IMR-90 (cell line): ENCODE data around the gene CORO1C. TPM values are rescaled to one million over a fixed set of nuclear protein-coding genes. Genes with fewer than 3 reads are reported as not detected.

ENCODE experiments used
- ATAC-seq: fragments of 200-7000 bp; cut with Tn5 transposase; 2 replicates; pipeline ENCODE4 v1.9.1; 2020; ENCODE audit warnings: low read depth, mild to moderate bottlenecking, moderate library complexity
- BruUV-seq: library from RNA; stranded (reverse); fragments of 400-500 nt; replicated peaks from 2 replicates; lab custom pipeline; 2021; lab: Mats Ljungman, UMichigan
- CTCF ChIA-PET: fragments of 300-600 bp; formaldehyde crosslinking; extraction: SDS; loops from one replicate; lab custom pipeline; 2021; ENCODE audit warnings: antibody characterized with exemption; lab: Yijun Ruan, JAX
- POLR2A ChIA-PET: fragments of 300-600 bp; sonication (Branson Sonifier 250); formaldehyde crosslinking; loops from one replicate; lab custom pipeline; 2022; ENCODE audit warnings: antibody characterized with exemption; ENCODE audit not compliant: unreplicated experiment; lab: Charles Lee
- DNase-seq: peaks from one replicate; pipeline ENCODE4 v3.0.0; 2013
- H2AFZ ChIP-seq: replicated peaks from 2 replicates; pipeline ENCODE3; 2013; ENCODE audit warnings: low read length, mild to moderate bottlenecking; ENCODE audit not compliant: poor library complexity
- H2AK5ac ChIP-seq: 2 replicates; pipeline ENCODE4 v1.6.1; 2013; ENCODE audit warnings: low read depth, low read length, inconsistent platforms
- H2AK9ac ChIP-seq: replicated peaks from 2 replicates; pipeline ENCODE3; 2013; ENCODE audit warnings: mild to moderate bottlenecking, low read depth, low read length, moderate library complexity; ENCODE audit not compliant: poor library complexity
- H2BK120ac ChIP-seq: 2 replicates; pipeline ENCODE4 v1.6.1; 2013; ENCODE audit warnings: low read depth, low read length, inconsistent platforms
- H2BK15ac ChIP-seq: 3 replicates; pipeline ENCODE4 v1.6.1; 2013; ENCODE audit warnings: low read depth, low read length, inconsistent platforms
- H2BK20ac ChIP-seq: 2 replicates; pipeline ENCODE4 v1.6.1; 2013; ENCODE audit warnings: low read depth, mild to moderate bottlenecking, inconsistent platforms, low read length, moderate library complexity
- H2BK5ac ChIP-seq: 2 replicates; pipeline ENCODE4 v1.6.1; 2013; ENCODE audit warnings: mild to moderate bottlenecking, low read depth, low read length, inconsistent platforms; ENCODE audit not compliant: poor library complexity, severe bottlenecking
- H3K14ac ChIP-seq: replicated peaks from 2 replicates; pipeline ENCODE4 v1.6.1; 2013; ENCODE audit warnings: low read depth, low read length, inconsistent platforms
- H3K18ac ChIP-seq: 2 replicates; pipeline ENCODE4 v1.6.1; 2013; ENCODE audit warnings: low read depth, low read length, control low read depth
- H3K23ac ChIP-seq: 2 replicates; pipeline ENCODE4 v1.6.1; 2013; ENCODE audit warnings: low read depth, low read length, inconsistent platforms
- H3K27ac ChIP-seq: 2 replicates; pipeline ENCODE4 v1.5.1; 2013; ENCODE audit warnings: mild to moderate bottlenecking, control low read depth, low read length; ENCODE audit not compliant: insufficient read depth
- H3K27me3 ChIP-seq: 2 replicates; pipeline ENCODE4 v1.6.1; 2013; ENCODE audit warnings: low read length; ENCODE audit not compliant: control insufficient read depth, insufficient read depth
- H3K36me3 ChIP-seq: 2 replicates; pipeline ENCODE4 v1.6.1; 2013; ENCODE audit warnings: low read length, mixed read lengths; ENCODE audit not compliant: control insufficient read depth, insufficient read depth
- H3K4ac ChIP-seq: 2 replicates; pipeline ENCODE4 v1.6.1; 2013; ENCODE audit warnings: low read depth, low read length, inconsistent platforms
- H3K4me1 ChIP-seq: 2 replicates; pipeline ENCODE4 v1.6.1; 2013; ENCODE audit warnings: low read length, mixed read lengths; ENCODE audit not compliant: control insufficient read depth, insufficient read depth
- H3K4me2 ChIP-seq: 2 replicates; pipeline ENCODE4 v1.6.1; 2013; ENCODE audit warnings: low read depth, mild to moderate bottlenecking, control low read depth, low read length, moderate library complexity
- H3K4me3 ChIP-seq: 2 replicates; pipeline ENCODE4 v1.5.1; 2013; ENCODE audit warnings: low read depth, mild to moderate bottlenecking, control low read depth, low read length, moderate library complexity; ENCODE audit not compliant: insufficient read depth
- H3K56ac ChIP-seq: 2 replicates; pipeline ENCODE4 v1.6.1; 2013; ENCODE audit warnings: low read length, inconsistent platforms; ENCODE audit not compliant: insufficient read depth; ENCODE audit errors: extremely low read depth
- H3K79me1 ChIP-seq, 2 experiments: 2 replicates each; pipeline ENCODE4 v1.6.1; 2013; ENCODE audit warnings: low read length in 2 of 2, inconsistent platforms in 1 of 2, low read depth in 1 of 2
- H3K9ac ChIP-seq: 2 replicates; pipeline ENCODE4 v1.6.1; 2013; ENCODE audit warnings: low read depth, low read length, control low read depth
- H3K9me1 ChIP-seq: 2 replicates; pipeline ENCODE4 v1.6.1; 2013; ENCODE audit warnings: low read length, inconsistent platforms; ENCODE audit not compliant: insufficient read depth
- H3K9me3 ChIP-seq: 2 replicates; pipeline ENCODE4 v1.6.1; 2013; ENCODE audit warnings: low read length; ENCODE audit not compliant: control insufficient read depth, insufficient read depth
- H4K20me1 ChIP-seq: 2 replicates; pipeline ENCODE4 v1.6.1; 2013; ENCODE audit warnings: low read length, inconsistent platforms; ENCODE audit not compliant: insufficient read depth
- H4K5ac ChIP-seq: 2 replicates; pipeline ENCODE4 v1.6.1; 2013; ENCODE audit warnings: mild to moderate bottlenecking, low read depth, low read length, control low read depth
- H4K8ac ChIP-seq, 2 experiments: 2 replicates each; pipeline ENCODE4 v1.6.1; 2013; ENCODE audit warnings: low read depth in 2 of 2, low read length in 2 of 2, control low read depth in 1 of 2, inconsistent platforms in 1 of 2
- H4K91ac ChIP-seq: 2 replicates; pipeline ENCODE4 v1.6.1; 2013; ENCODE audit warnings: low read depth, low read length, inconsistent platforms; ENCODE audit not compliant: insufficient read depth
- BHLHE40 ChIP-seq: fragments of 150-350 bp; IDR thresholded peaks from 2 replicates; pipeline ENCODE4 v1.6.1; 2016; ENCODE audit warnings: mild to moderate bottlenecking, low read depth, low read length
- CEBPB ChIP-seq: IDR thresholded peaks from 2 replicates; pipeline ENCODE4 v1.6.1; 2012; ENCODE audit warnings: low read depth, low read length, improper control_type of control experiment
- CHD1 ChIP-seq: IDR thresholded peaks from 2 replicates; pipeline ENCODE4 v1.6.1; 2012; ENCODE audit warnings: low read depth, low read length, improper control_type of control experiment
- CTCF ChIP-seq: conservative IDR thresholded peaks from 2 replicates; pipeline ENCODE4 v1.5.1; 2012; ENCODE audit warnings: mild to moderate bottlenecking, low read depth, low read length, improper control_type of control experiment
- ELK1 ChIP-seq: fragments of 150-350 bp; IDR thresholded peaks from 2 replicates; pipeline ENCODE4 v1.6.1; 2016; ENCODE audit warnings: low read depth, mild to moderate bottlenecking, low read length, moderate library complexity, borderline replicate concordance
- FOS ChIP-seq: fragments of 150-350 bp; IDR thresholded peaks from 2 replicates; pipeline ENCODE4 v1.6.1; 2016; ENCODE audit warnings: low read depth, low read length
- MAFK ChIP-seq: IDR thresholded peaks from 2 replicates; pipeline ENCODE4 v1.6.1; 2012; ENCODE audit warnings: low read depth, low read length, improper control_type of control experiment
- MAZ ChIP-seq: IDR thresholded peaks from 2 replicates; pipeline ENCODE4 v1.6.1; 2012; ENCODE audit warnings: low read depth, mild to moderate bottlenecking, low read length, improper control_type of control experiment, moderate library complexity, borderline replicate concordance
- MXI1 ChIP-seq: IDR thresholded peaks from 2 replicates; pipeline ENCODE4 v1.6.1; 2012; ENCODE audit warnings: low read depth, mild to moderate bottlenecking, low read length, moderate library complexity, borderline replicate concordance
- NFE2L2 ChIP-seq: fragments of 150-350 bp; IDR thresholded peaks from 2 replicates; pipeline ENCODE4 v1.6.1; 2016; ENCODE audit warnings: low read depth, mild to moderate bottlenecking, low read length
- POLR2A ChIP-seq: IDR thresholded peaks from 2 replicates; pipeline ENCODE4 v1.6.1; 2012; ENCODE audit warnings: mild to moderate bottlenecking, low read depth, low read length
- RAD21 ChIP-seq: IDR thresholded peaks from 2 replicates; pipeline ENCODE4 v1.6.1; 2012; ENCODE audit warnings: low read length, improper control_type of control experiment
- RCOR1 ChIP-seq: IDR thresholded peaks from 2 replicates; pipeline ENCODE4 v1.6.1; 2012; ENCODE audit warnings: mild to moderate bottlenecking, low read length, improper control_type of control experiment; ENCODE audit not compliant: insufficient replicate concordance
- RFX5 ChIP-seq: IDR thresholded peaks from 2 replicates; pipeline ENCODE4 v1.8.0; 2012; ENCODE audit warnings: low read depth, mild to moderate bottlenecking, low read length, moderate library complexity
- SMC3 ChIP-seq: fragments of 150-350 bp; IDR thresholded peaks from 2 replicates; pipeline ENCODE4 v1.6.1; 2016; ENCODE audit warnings: low read depth, mild to moderate bottlenecking, antibody characterized with exemption, low read length, moderate library complexity
- USF2 ChIP-seq: fragments of 150-350 bp; IDR thresholded peaks from 2 replicates; pipeline ENCODE4 v1.6.1; 2017; ENCODE audit warnings: mild to moderate bottlenecking, antibody characterized with exemption, low read length, low read depth
- whole genome bisulfite sequencing, 2 experiments: methylation state at CpG; one replicate each; pipeline versions ENCODE4 v1.1.5 to v1.1.7; 2013; ENCODE audit warnings: missing lambda C conversion rate in 2 of 2; ENCODE audit not compliant: insufficient read length in 1 of 2; ENCODE audit errors: extremely low coverage in 2 of 2; 5-methylcytosine and 5-hydroxymethylcytosine counted together
- dilution Hi-C: fragments of 300-500 bp; cut with HindIII; formaldehyde crosslinking; loops from one replicate; pipeline ENCODE4 v1.14.3; 2018; ENCODE audit warnings: low sequenced_read_pairs; ENCODE audit not compliant: unreplicated experiment
- in situ Hi-C: fragments of 300-500 bp; cut with MboI; formaldehyde crosslinking; loops from 3 replicates; pipeline ENCODE4 v1.14.3; 2019; ENCODE audit warnings: low sequenced_read_pairs, inconsistent platforms, mixed read lengths
- intact Hi-C: fragments of 100-400 bp; cut with micrococcal nuclease; formaldehyde crosslinking; loops from 2 replicates; pipeline ENCODE4 v1.10.0; 2022
- polyA plus RNA-seq, 3 experiments: library from polyadenylated mRNA; depleted of rRNA; stranded (reverse); fragments of >200 nt; gene quantifications; 2 replicates each; pipeline ENCODE4 v1.2.3, GENCODE V29; 2012; ENCODE audit warnings: low replicate concordance in 1 of 3
- total RNA-seq: library from RNA; depleted of rRNA; stranded (reverse); fragments of >200 nt; gene quantifications from 2 replicates; pipeline ENCODE4 v1.2.3, GENCODE V29; 2012

The CORO1C gene
- total and polyA plus RNA-seq, 2 of the 4 experiments (the other 2 are of a cell fraction) = 675 to 1,100 TPM

GRCh38 chr12:108638141-108638827 lies 93.0 kb downstream of the CORO1C start:
- H2AK5ac ChIP-seq = no peak overlapping the region
- no peak overlapping the region for H3K14ac ChIP-seq
- POLR2A ChIA-PET = no interaction called here
- no peak overlapping the region for H4K5ac ChIP-seq
- H3K23ac ChIP-seq = no peak overlapping the region
- no peak overlapping the region for H3K56ac ChIP-seq
- no peak overlapping the region for H2BK15ac ChIP-seq
- no peak for ATAC-seq
- no peak overlapping the region for H3K27ac ChIP-seq
- dilution Hi-C loops (no loop called here), in situ Hi-C loops (loop anchor here (25.0 kb wide), 1 partner anchor 449 kb away; the partner anchor contains the start of genes ALKBH2 and UNG), intact Hi-C loops (no loop called here)
- H3K27me3 ChIP-seq = no peaks in the 10 kb centered on the region
- H2BK120ac ChIP-seq = no peak overlapping the region
- no peaks in the 10 kb centered on the region for H3K9me3 ChIP-seq
- no TSS peak for BruUV-seq
- H3K4ac ChIP-seq = no peak overlapping the region; the same call in 1 of the 2 replicates
- no peak for DNase-seq
- WGBS, 2 experiments = 48% methylated on average over 7 of the region's 18 CpGs; no CpG with 5 or more reads in 1 of the 2 experiments
- H3K4me1 ChIP-seq = peaks cover 10% of the 10 kb centered on the region
- no peak overlapping the region for H4K8ac ChIP-seq
- peaks cover 4 to 35% of the 10 kb centered on the region in 2 experiments for H3K79me1 ChIP-seq
- no peak overlapping the region for H3K4me2 ChIP-seq
- H2BK20ac ChIP-seq = no peak overlapping the region
- no peak overlapping the region for H4K91ac ChIP-seq
- no peak overlapping the region for H2AFZ ChIP-seq
- peaks cover 17% of the 10 kb centered on the region for H3K9me1 ChIP-seq
- no peak overlapping the region for H3K18ac ChIP-seq
- H3K9ac ChIP-seq = no peak overlapping the region
- CTCF ChIA-PET = no interaction called here
- TF ChIP-seq SMC3 = no peak
- TF ChIP-seq RAD21 = no peak
- TF ChIP-seq MAFK = no peak
- no peak for TF ChIP-seq BHLHE40
- TF ChIP-seq ELK1 = no peak
- no peak for TF ChIP-seq USF2
- TF ChIP-seq CTCF = no peak
- no peak for TF ChIP-seq MXI1
- no peak for TF ChIP-seq CEBPB
- no peak for TF ChIP-seq NFE2L2
- no peak for TF ChIP-seq POLR2A
- no peak for TF ChIP-seq CHD1
- TF ChIP-seq RCOR1 = no peak
- no peak for TF ChIP-seq MAZ
- TF ChIP-seq RFX5 = no peak
- TF ChIP-seq FOS = no peak
- peaks cover 31% of the 10 kb centered on the region for H4K20me1 ChIP-seq
- no peak overlapping the region for H3K4me3 ChIP-seq
- H2AK9ac ChIP-seq = peak overlapping the region; percentile 47
- H2BK5ac ChIP-seq = no peak overlapping the region
- H3K36me3 ChIP-seq = peaks cover 9% of the 10 kb centered on the region
